Brain pericyte (primary cell): ENCODE data around the gene NRCAM.

Experiments
- DNase-seq: peaks from one replicate; pipeline ENCODE4 v3.0.0-alpha.2; 2012; ENCODE audit warnings: low read depth, low spot score

The NRCAM gene

GRCh38 chr7:108130261-108130660 is 326.0 kb downstream of the NRCAM start, which contains the start of gene LAMB4:
LAMB4 (minus strand) TSS chr7:108130361; CDS start chr7:108123164, 7,197 bp downstream.
- DNase-seq: no peak

- DNase-seq: peak; percentile 53
Observed at GRCh38 chr7:108129018-108129965, 326.9 kb downstream of the NRCAM start.

- DNase-seq: no peak
Observed at GRCh38 chr7:108128514-108128913, 327.7 kb downstream of the NRCAM start.

- DNase-seq: no peak
Observed at GRCh38 chr7:108127461-108127860, 328.8 kb downstream of the NRCAM start.

- DNase-seq: no peak
Observed at GRCh38 chr7:108124820-108125219, 331.4 kb downstream of the NRCAM start.

GRCh38 chr7:108122181-108122580 is 334.1 kb downstream of the NRCAM start:
- no peak for DNase-seq

- no peak for DNase-seq
Observed at GRCh38 chr7:108120933-108121332, 335.3 kb downstream of the NRCAM start.

- DNase-seq: no peak
Observed at GRCh38 chr7:108120196-108120595, 336.0 kb downstream of the NRCAM start.

GRCh38 chr7:108118959-108119358 is 337.3 kb downstream of the NRCAM start:
- no peak for DNase-seq

- DNase-seq: no peak
Observed at GRCh38 chr7:108114117-108114841, 342.0 kb downstream of the NRCAM start.

- DNase-seq: no peak
Observed at GRCh38 chr7:108112683-108113082, 343.6 kb downstream of the NRCAM start.

- no peak for DNase-seq
Observed at GRCh38 chr7:108109221-108109908, 346.9 kb downstream of the NRCAM start.

- no peak for DNase-seq
Observed at GRCh38 chr7:108108131-108108530, 348.1 kb downstream of the NRCAM start.

GRCh38 chr7:108104324-108104723 is 351.9 kb downstream of the NRCAM start:
- DNase-seq: no peak

GRCh38 chr7:108103558-108104298 is 352.5 kb downstream of the NRCAM start:
- no peak for DNase-seq

GRCh38 chr7:108102671-108103312 is 353.4 kb downstream of the NRCAM start:
- no peak for DNase-seq

GRCh38 chr7:108101759-108102158 is 354.5 kb downstream of the NRCAM start:
- no peak for DNase-seq

- DNase-seq: no peak
Observed at GRCh38 chr7:108099713-108100112, 356.5 kb downstream of the NRCAM start.

GRCh38 chr7:108097703-108098102 is 358.5 kb downstream of the NRCAM start:
- DNase-seq: no peak
